Mononuclear cell (primary cell): Measurements from ENCODE around the gene INPP5D. TPM values are rescaled to one million over a fixed set of nuclear protein-coding genes. Genes with fewer than 3 reads are reported as not detected.

Source experiments
- H3K27me3 ChIP-seq: 2 replicates; pipeline ENCODE4 v1.6.0; 2011; ENCODE audit warnings: low read length, control low read depth; ENCODE audit not compliant: insufficient read depth
- H3K4me1 ChIP-seq: 2 replicates; pipeline ENCODE4 v1.5.1; 2011; ENCODE audit warnings: mild to moderate bottlenecking, low read length, control low read depth; ENCODE audit not compliant: insufficient read depth
- H3K4me3 ChIP-seq: 2 replicates; pipeline ENCODE4 v1.5.1; 2011; ENCODE audit warnings: mild to moderate bottlenecking, low read length, moderate library complexity
- H3K9me3 ChIP-seq: 2 replicates; pipeline ENCODE4 v1.5.1; 2011; ENCODE audit warnings: low read depth, mild to moderate bottlenecking, control low read depth, low read length
- total RNA-seq: library from RNA; depleted of rRNA; stranded (reverse); fragments of >200 nt; gene quantifications from one replicate; pipeline ENCODE4 v1.2.3, GENCODE V29; 2012

The INPP5D gene
- total RNA-seq, 1 donor, result 122 TPM

- H3K4me1 ChIP-seq, result no peaks in the 10 kb centered on the region
- no peak overlapping the region for H3K4me3 ChIP-seq
- H3K9me3 ChIP-seq, result no peaks in the 10 kb centered on the region
- H3K27me3 ChIP-seq, result no peaks in the 10 kb centered on the region
Observed at GRCh38 chr2:233023761-233024410, 36.3 kb upstream of the INPP5D start.

- H3K27me3 ChIP-seq, result no peaks in the 10 kb centered on the region
- no peak overlapping the region for H3K4me3 ChIP-seq
- H3K9me3 ChIP-seq, result no peaks in the 10 kb centered on the region
- no peaks in the 10 kb centered on the region for H3K4me1 ChIP-seq
Observed at GRCh38 chr2:233025706-233026105, 34.4 kb upstream of the INPP5D start.

DNA sequence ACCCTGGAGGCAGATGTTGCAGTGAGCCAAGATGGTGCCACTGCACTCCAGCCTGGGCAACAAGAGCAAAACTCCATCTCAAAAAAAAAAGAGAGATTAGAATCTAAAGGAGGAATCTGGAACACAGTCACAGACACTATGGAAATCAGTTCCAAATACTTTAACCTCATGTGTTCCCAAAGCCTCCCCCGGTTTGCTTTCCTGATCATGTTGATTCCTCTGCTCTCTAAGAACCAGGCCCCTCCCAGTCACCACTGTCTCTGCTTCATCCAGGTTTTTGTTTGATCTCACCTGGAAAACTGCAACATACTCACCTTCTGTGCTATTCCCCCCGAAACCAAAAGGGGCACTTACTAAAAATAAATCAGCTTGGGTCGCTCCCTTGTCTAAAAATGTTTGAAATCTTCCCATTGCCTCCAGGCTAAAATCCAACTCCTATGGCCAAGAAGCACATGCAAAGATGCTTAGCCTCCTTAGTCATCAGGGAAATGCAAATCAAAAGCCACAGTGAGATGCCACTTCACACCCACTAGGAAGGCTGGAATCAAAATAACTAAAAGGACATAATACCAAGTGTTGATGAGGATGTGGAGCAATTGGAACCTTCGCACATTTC, 33.8 kb upstream of the INPP5D start:
- H3K4me1 ChIP-seq, result no peaks in the 10 kb centered on the region
- no peaks in the 10 kb centered on the region for H3K9me3 ChIP-seq
- no peaks in the 10 kb centered on the region for H3K27me3 ChIP-seq
- no peak overlapping the region for H3K4me3 ChIP-seq

GRCh38 chr2:233029321-233029720, 30.8 kb upstream of the INPP5D start:
- Histone ChIP-seq H3K9me3 (no peaks in the 10 kb centered on the region), H3K4me3 (no peak overlapping the region), H3K27me3 (no peaks in the 10 kb centered on the region), H3K4me1 (no peaks in the 10 kb centered on the region)

DNA sequence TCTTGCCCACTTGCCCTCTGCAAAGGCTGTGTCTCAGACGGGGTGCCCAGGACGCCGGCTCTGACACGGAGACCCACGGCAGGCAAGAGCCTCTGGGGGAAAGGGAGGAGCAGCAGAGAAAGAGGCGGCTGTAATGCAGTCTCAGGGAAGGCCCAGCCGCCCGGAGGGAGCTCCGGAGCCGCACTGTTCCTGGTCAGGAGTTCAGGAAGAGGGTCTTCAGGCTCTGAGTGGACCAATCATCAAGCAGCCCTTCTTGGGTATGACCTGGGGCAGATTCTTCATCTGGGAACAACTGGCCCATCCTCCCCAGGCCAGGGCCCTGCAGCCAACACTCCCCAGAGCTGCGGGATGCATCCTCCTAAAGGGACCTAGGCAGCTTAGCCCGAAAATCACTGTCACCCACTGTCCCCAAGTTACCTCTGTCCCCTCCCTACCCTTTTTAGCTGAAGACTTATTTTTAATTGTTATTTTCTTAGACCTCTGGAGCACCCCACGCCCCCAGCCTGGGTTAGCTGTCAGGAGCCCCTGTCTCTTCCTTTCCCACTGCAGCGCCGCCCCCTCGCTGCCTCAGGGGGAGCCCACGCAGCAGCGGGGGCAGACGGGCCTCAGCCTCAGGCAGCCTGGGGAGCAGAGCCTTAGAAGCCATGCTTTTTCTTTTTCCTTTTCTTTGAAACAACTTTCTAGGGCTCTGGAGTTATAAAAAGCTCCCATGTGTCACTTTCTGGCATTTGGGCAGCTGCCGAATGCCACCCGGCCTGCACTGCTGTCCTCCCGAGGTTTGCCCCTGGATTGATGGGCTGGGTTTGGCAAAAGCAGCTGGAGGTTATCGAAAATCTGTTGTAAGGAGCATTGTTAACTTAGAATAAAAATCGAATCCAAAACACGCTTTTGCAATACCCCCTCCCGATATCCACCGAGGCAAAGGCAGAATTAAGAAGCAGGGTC, 28.3 kb upstream of the INPP5D start:
- Histone ChIP-seq H3K9me3 (no peaks in the 10 kb centered on the region), H3K4me1 (no peaks in the 10 kb centered on the region), H3K4me3 (no peak overlapping the region), H3K27me3 (no peaks in the 10 kb centered on the region)

GRCh38 chr2:233032551-233033320, 27.4 kb upstream of the INPP5D start, which contains the start of gene NEU2:
Gene NEU2 (plus strand): TSS chr2:233032672. CDS start chr2:233032672, 0 bp downstream.
- Histone ChIP-seq H3K27me3 (no peaks in the 10 kb centered on the region), H3K4me1 (no peaks in the 10 kb centered on the region), H3K4me3 (no peak within 1 kb of the TSS), H3K9me3 (no peaks in the 10 kb centered on the region)

GRCh38 chr2:233033672-233034071, 26.5 kb upstream of the INPP5D start:
- Histone ChIP-seq H3K27me3 (no peaks in the 10 kb centered on the region), H3K9me3 (no peaks in the 10 kb centered on the region), H3K4me3 (no peak overlapping the region), H3K4me1 (no peaks in the 10 kb centered on the region)

GRCh38 chr2:233034091-233034882, 25.9 kb upstream of the INPP5D start:
- Histone ChIP-seq H3K27me3 (no peaks in the 10 kb centered on the region), H3K4me1 (no peaks in the 10 kb centered on the region), H3K4me3 (no peak overlapping the region)

DNA sequence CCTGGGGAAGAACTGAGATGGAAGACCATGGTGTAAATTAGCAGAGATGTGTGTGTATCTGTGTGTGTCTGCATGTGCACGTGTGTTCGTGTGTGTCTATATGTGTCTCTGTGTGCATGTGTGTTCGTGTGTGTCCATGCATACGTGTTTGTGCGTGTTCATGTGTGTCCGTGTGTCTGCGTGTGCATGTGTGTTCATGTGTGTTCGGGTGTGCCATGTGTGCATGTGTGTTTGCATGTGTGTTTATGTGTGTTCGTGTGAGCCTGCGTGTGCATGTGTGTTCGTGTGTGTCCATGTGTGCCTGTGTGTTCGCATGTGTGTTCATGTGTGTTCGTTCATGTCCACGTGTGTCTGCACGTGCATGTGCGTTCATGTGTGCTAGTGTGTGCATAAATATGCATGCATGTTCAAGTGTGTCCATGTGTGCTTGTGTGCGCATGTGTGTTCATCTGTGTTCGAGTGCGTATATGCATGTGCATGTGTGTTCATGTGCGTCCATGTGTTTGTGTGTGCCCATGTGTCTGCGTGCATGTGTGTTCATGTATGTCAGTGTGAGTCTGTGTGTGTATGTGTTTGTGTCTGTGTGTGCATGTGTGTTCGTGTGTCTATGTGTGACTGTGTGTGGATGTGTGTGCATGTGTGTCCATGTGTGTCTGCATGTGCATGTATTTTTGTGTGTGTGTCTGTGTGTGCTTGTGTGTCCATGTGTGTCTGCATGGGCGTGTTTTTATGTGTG, 24.5 kb upstream of the INPP5D start:
- no peaks in the 10 kb centered on the region for H3K9me3 ChIP-seq
- H3K4me3 ChIP-seq, result no peak overlapping the region
- H3K27me3 ChIP-seq, result no peaks in the 10 kb centered on the region
- no peaks in the 10 kb centered on the region for H3K4me1 ChIP-seq

More at GRCh38 chr2:233034091-233034882, 25.9 kb upstream of the INPP5D start:
- no peaks in the 10 kb centered on the region for H3K9me3 ChIP-seq

DNA sequence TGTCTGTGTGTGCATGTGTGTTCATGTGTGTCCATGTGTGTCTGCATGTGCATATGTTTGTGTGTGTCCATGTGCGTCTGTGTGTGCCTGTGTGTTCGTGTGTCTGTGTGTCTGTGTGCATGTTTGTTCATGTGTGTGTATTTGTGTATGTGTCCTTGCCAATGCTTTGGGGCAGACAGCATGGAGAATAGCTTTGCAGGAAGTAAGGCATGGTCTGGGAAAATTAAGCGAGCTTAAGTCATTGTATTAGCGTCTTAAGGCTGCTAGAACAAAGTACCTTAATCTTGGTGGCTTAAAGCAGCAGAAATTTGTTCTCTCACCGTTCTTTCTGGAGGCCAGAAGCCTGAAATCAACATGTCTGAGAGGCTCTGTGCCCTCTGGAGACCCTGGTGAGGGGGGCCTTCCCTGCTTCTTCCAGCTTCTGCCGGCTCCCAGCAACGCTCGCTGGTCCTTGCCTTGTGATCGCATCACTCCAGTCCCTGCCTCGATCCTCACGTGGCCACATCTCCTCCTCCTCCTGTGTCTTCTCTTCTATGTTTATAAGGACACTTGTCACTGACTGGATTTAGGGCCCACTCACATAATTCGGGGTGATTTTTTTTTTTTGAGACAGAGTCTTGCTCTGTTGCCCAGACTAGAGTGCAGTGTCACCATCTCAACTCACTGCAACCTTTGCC, 23.8 kb upstream of the INPP5D start:
- Histone ChIP-seq H3K9me3 (no peaks in the 10 kb centered on the region), H3K27me3 (no peaks in the 10 kb centered on the region), H3K4me1 (no peaks in the 10 kb centered on the region), H3K4me3 (no peak overlapping the region)

- no peaks in the 10 kb centered on the region for H3K9me3 ChIP-seq
- no peaks in the 10 kb centered on the region for H3K27me3 ChIP-seq
- no peaks in the 10 kb centered on the region for H3K4me1 ChIP-seq
- no peak overlapping the region for H3K4me3 ChIP-seq
Observed at GRCh38 chr2:233037078-233037477, 23.1 kb upstream of the INPP5D start.

DNA sequence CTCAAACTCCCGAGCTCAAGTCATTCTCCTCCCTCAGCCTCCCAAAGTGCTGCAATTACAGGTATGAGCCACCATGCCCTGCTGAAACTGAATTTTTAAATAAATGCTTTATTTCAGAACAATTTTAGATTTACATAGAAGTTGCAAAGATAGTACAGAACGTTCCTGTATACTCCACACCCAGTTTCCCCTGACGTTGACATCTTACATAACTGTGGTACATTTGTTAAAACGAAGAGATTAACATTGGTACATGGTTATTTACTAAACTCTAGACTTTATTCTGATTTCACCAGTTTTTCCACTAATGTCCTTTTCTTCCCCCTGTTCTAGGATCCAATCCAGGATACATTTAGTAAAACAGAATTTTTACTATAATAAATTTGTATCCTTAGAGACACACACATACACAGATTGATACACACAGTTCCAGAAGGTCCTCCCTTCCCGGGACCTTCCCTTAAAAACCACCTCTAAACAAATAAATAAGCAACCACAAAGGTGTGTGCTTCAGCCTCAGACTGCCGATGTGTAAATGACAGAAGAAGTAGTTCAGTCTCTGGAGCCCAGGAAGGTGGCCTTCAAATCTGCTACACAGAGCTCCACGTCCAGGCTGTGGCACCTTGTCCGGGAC, 20.8 kb upstream of the INPP5D start:
- no peaks in the 10 kb centered on the region for H3K9me3 ChIP-seq
- H3K4me3 ChIP-seq, result no peak overlapping the region
- no peaks in the 10 kb centered on the region for H3K27me3 ChIP-seq
- H3K4me1 ChIP-seq, result no peaks in the 10 kb centered on the region
